Upper lobe of left lung (tissue), 4 donors: ENCODE data around the gene UBE2I.

Experiments
- CTCF ChIP-seq, 6 experiments: fragments of 450-650 bp in 4 of 6; fragments of 200-600 bp in 2 of 6; sonication (generic) in 2 of 6; IDR thresholded peaks; one replicate each; pipeline ENCODE4 v1.5.1; 2016 to 2019; ENCODE audit warnings: antibody characterized with exemption in 6 of 6
- EP300 ChIP-seq, 4 donors: sonication (generic); formaldehyde crosslinking; IDR thresholded peaks; one replicate each; pipeline ENCODE4 v1.5.1; 2017; ENCODE audit warnings: antibody characterized with exemption in 4 of 4, control low read depth in 2 of 4
- POLR2A ChIP-seq, 4 donors: fragments of 450-650 bp; IDR thresholded peaks; one replicate each; pipeline ENCODE4 v1.5.1; 2016 to 2017; ENCODE audit warnings: antibody characterized with exemption in 4 of 4, mild to moderate bottlenecking in 2 of 4
- POLR2AphosphoS5 ChIP-seq, 2 donors: sonication (generic); formaldehyde crosslinking; IDR thresholded peaks; one replicate each; pipeline ENCODE4 v1.5.1; 2017; ENCODE audit warnings: antibody characterized with exemption in 2 of 2

- TF ChIP-seq POLR2AphosphoS5 (IDR thresholded peaks at IDR 0.05), result no peak
- TF ChIP-seq POLR2A (IDR thresholded peaks at IDR 0.05), result no peak
- TF ChIP-seq CTCF (IDR thresholded peaks at IDR 0.05), result no peak
- no peak for TF ChIP-seq EP300 (IDR thresholded peaks at IDR 0.05)
These were observed 63.0 kb downstream of the UBE2I start for GRCh38 chr16:1372292-1372950.
